Subcutaneous adipose tissue (tissue), 4 donors: ENCODE results near the gene RERE. TPM values are rescaled to one million over a fixed set of nuclear protein-coding genes. Genes with fewer than 3 reads are reported as not detected.

ENCODE experiments used
- total RNA-seq, 4 donors: library from RNA; depleted of rRNA; stranded (reverse); fragments of >200 nt; gene quantifications; one replicate each; pipeline ENCODE4 v1.1.0, GENCODE V29; 2016
- TF ChIP-seq, protein P1 (sequence below): fragments of 450-650 bp; IDR thresholded peaks from one replicate; pipeline ENCODE4 v1.5.1; 2016; ENCODE audit warnings: low read depth, mild to moderate bottlenecking, control low read depth, antibody characterized with exemption, moderate library complexity

RERE gene
- total RNA-seq, 4 donors from 2014 or later: 67.0 to 91.4 (median 83.1) TPM

DNA sequence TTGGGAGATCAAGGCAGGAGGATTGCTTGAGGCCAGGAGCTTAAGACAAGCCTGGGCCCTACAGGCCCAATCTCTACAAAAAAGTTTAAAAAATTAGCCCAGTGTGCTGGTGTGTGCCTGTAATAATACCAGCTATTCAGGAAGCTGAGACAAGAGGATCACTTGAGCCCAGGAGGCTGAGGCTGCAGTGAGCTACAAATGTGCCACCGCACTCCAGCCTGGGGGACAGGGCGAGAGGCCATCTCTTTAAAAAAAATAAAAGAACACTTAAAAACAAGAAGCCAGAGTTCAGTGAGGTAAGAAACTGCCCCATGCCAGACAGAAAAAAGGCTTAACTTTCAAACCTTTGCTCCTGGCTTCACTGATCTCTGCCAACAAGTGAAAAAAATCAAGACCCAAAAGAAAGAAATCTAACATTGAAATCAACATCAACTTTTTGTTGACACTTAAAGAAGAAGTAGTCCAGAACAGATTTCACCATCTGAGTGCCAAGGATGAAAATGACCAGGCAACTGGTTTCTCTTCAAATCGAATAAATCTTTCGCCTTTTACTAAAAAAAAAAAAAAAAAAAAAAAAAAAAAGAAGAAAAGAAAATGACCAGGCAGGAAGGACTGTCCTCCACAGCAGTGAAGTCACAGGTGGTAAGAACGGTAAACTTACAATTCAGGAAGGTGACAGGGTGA, 448.3 kb downstream of the RERE start:
- TF ChIP-seq, protein P1, sequence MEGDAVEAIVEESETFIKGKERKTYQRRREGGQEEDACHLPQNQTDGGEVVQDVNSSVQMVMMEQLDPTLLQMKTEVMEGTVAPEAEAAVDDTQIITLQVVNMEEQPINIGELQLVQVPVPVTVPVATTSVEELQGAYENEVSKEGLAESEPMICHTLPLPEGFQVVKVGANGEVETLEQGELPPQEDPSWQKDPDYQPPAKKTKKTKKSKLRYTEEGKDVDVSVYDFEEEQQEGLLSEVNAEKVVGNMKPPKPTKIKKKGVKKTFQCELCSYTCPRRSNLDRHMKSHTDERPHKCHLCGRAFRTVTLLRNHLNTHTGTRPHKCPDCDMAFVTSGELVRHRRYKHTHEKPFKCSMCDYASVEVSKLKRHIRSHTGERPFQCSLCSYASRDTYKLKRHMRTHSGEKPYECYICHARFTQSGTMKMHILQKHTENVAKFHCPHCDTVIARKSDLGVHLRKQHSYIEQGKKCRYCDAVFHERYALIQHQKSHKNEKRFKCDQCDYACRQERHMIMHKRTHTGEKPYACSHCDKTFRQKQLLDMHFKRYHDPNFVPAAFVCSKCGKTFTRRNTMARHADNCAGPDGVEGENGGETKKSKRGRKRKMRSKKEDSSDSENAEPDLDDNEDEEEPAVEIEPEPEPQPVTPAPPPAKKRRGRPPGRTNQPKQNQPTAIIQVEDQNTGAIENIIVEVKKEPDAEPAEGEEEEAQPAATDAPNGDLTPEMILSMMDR: no peak

DNA sequence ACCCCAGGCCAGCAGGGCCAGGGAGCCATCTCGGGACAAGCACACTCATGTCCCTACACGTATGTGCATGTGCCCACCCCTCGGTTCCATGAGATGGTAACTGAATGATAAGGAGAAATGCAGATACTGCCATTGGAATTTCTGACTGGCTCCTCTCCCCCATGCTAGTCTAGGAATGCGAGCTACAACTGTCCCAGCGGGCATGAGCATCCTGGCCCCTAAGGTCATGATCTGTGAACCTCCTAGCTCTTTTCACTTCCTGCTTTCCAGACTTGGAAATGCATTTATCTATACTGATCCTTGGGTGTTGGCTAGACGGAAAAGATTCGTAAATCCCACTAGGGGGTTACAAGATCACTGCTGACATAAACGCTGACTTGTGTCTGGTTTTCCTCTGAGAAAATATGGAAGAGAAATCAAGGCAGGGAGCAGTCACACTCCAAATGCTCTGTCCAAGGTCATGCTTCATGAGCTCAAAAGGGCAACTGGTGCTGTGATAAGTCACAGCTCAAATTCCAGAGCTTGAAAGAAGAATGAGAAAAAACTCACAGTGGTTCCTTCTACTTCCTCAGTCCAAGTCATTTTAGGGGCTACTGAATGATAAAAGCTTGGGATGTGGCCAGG, 449.8 kb downstream of the RERE start:
- TF ChIP-seq, protein P1: no peak

DNA sequence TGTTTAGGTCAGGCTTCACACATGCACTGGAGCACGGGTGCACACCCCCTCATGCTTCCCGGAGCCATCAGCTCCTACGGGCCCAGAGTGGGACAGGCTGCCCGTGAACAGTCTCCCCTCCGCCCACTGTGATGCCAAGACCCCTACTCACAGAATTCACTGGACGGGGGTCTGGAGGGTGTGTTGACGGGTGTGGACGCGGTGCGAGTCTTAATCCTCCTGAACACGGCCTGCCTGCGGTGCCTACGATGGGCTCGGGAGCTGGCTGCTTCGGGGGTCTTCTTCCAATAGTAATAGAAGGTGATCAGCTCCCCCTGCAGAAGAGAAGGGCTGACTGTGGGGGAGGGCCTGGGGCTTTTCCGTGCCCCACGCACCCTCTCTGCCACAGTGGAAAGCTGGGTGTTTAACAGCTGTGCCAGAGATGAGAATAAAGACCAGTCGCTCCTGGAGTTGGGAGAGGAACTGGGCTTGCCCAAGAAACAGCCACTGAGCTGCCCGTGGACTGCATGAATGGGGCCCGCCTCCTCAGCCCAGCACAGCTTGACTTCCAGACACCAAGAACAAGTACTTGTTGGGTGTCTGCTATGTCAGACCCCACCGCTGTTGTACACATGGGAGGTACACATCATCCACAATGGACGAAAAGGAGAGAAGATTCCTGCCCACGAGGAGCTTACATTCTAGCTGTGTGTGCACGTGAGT, 451.6 kb downstream of the RERE start:
- TF ChIP-seq, protein P1: no peak

DNA sequence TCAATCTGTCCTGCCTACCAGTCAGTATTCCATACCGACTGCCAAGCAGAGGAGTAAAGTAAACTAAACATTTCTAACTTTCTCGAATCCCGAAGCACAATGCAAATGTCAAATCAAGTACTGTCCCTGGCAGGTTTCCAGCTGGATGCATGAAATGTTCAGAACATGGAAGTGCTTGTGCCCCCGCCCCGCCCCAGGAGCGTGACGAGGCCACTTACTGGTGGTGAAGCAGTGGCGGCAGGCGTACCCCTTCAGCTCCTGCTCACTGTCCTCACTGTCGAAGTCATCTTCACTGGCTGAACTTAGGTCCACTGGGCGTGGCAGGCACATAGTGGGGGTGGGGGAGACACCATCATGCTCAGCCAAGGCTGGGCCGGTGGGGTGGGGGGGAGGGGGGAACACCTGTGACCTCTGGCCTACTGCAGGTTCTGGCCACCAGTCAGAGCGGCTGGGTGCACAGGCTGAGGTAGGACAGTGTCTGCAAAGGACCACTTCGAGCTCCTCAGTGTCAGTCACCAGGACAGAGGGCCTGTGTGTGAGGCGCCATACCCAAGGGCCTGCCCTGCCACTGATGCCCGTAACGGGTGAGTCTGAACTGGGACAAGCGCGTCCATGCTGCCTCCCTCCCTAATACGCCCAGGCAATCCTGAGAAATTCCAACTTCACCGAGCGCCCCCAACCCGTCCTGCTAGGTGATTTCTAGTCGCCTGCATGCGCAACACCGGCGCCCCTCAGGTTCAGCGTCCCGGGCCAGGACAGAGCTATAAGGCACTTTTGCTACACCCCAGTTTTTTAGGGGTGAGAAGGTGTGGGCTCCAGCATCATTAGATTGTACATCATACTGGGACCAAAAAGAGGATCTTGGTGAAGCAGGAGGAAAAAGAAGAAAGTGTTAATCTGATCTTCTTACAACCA, 452.7 kb downstream of the RERE start:
- TF ChIP-seq, protein P1: no peak

DNA sequence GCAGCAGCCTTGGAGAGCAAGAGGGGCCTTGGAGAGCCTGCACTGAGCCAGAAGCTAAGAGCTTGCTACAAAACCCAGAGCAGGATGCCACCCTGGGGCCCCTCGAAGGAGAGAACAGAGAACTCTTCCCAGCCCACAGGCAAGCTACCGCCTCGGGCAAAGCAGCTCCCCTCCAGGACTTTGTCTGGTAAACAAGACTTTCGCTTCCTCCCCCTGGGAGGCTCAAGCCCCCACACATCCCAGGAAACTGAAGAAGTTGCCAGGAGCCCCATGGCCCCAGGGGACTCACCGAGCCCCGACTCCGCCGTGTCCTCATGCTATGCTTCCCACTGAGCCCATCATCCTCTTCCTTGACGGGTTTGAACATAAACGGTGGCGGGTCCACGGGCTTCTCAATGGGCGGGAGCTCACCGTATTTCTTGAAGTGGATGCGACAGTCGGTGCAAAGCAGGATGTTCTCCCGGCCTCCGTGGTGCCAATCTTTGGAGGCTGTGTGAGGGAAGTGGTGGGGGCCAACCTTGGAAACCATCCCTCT, 453.6 kb downstream of the RERE start:
- TF ChIP-seq, protein P1: no peak

DNA sequence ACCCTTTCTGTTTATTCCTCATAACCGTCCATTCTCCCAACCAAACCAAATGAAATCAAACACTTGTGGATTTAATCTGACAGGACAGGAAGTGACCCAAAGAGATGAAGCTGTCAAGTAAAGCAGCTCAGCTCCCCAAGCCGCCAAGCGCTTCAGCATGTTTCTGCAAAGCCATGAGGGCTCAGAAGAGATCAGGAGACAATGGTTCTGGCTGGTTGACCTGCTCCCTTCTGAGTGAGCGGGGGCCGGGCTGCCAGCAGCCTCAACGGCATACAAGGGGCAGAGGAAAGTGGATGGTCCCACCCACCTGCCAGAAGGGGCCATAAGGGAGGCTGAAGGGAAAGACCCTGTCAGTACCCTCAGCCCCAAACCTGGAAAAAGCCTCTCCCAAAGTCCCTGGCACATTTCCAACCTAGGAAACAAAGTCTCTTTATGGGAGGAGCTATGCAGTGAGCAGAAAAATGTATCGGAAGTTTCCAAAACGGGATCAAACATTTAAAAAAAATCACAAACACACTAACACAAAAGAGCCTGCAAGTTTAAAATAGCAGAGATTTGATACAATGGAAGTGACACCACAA, 454.2 kb downstream of the RERE start:
- TF ChIP-seq, protein P1: no peak
